RWPE2 (cell line): ENCODE data around the gene TMEM54.
A peak's percentile ranks its signal among the peaks of the same experiment; 100 is the strongest.

Experiments used
- ATAC-seq: fragments of 200-7000 bp; cut with Tn5 transposase; 3 replicates; pipeline ENCODE4 v1.9.1; 2021; ENCODE audit warnings: low read depth
- DNase-seq: peaks from one replicate; pipeline ENCODE4 v3.0.0-alpha.2; 2020; ENCODE audit warnings: low spot score
- H3K27ac ChIP-seq: fragments of 450-650 bp; 2 replicates; pipeline ENCODE4 v1.5.1; 2017; ENCODE audit warnings: mild to moderate bottlenecking; ENCODE audit not compliant: poor library complexity, severe bottlenecking
- H3K27me3 ChIP-seq: fragments of 250-450 bp; sonication (Bioruptor Pico); 2 replicates; pipeline ENCODE4 v1.5.1; 2021; ENCODE audit warnings: mild to moderate bottlenecking, moderate library complexity; ENCODE audit not compliant: insufficient read depth, poor library complexity, severe bottlenecking
- H3K36me3 ChIP-seq: fragments of 250-450 bp; sonication (Bioruptor Pico); 2 replicates; pipeline ENCODE4 v1.5.1; 2020; ENCODE audit warnings: low read depth, mild to moderate bottlenecking, moderate library complexity
- H3K4me1 ChIP-seq: fragments of 250-450 bp; sonication (Bioruptor Pico); 2 replicates; pipeline ENCODE4 v1.5.1; 2021; ENCODE audit warnings: mild to moderate bottlenecking, moderate library complexity; ENCODE audit not compliant: insufficient read depth, poor library complexity, severe bottlenecking
- H3K4me3 ChIP-seq: fragments of 250-450 bp; sonication (Bioruptor Pico); 2 replicates; pipeline ENCODE4 v1.5.1; 2021; ENCODE audit warnings: mild to moderate bottlenecking, moderate library complexity; ENCODE audit not compliant: severe bottlenecking
- H3K9me3 ChIP-seq: fragments of 250-450 bp; sonication (Bioruptor Pico); 2 replicates; pipeline ENCODE4 v1.5.1; 2021; ENCODE audit warnings: mild to moderate bottlenecking, moderate library complexity; ENCODE audit not compliant: severe bottlenecking
- CTCF ChIP-seq: fragments of 450-650 bp; IDR thresholded peaks from one replicate; pipeline ENCODE4 v1.5.1; 2017; ENCODE audit warnings: mild to moderate bottlenecking, moderate library complexity; ENCODE audit not compliant: poor library complexity, severe bottlenecking

TMEM54 gene

GRCh38 chr1:32934535-32934934 lies 33.3 kb upstream of the TMEM54 start:
- TF ChIP-seq CTCF: no peak
- DNase-seq (no peak), ATAC-seq (no peak)
- peaks cover 15% of the 10 kb centered on the region for H3K4me1 ChIP-seq
- H3K27me3 ChIP-seq: no peaks in the 10 kb centered on the region
- H3K9me3 ChIP-seq: no peaks in the 10 kb centered on the region
- peaks cover 38% of the 10 kb centered on the region for H3K36me3 ChIP-seq
- H3K27ac ChIP-seq: peak overlapping the region; percentile 75
- H3K4me3 ChIP-seq: no peak overlapping the region

- Histone ChIP-seq H3K9me3 (no peaks in the 10 kb centered on the region), H3K36me3 (peaks cover 35% of the 10 kb centered on the region), H3K27ac (peak overlapping the region; percentile 75), H3K4me1 (peaks cover 13% of the 10 kb centered on the region), H3K4me3 (no peak overlapping the region), H3K27me3 (no peaks in the 10 kb centered on the region)
- peak; percentile 77 for ATAC-seq
- no peak for DNase-seq
- peak; percentile 68 for TF ChIP-seq CTCF
Measured at GRCh38 chr1:32933742-32934322, 32.6 kb upstream of the TMEM54 start.

- H3K36me3 ChIP-seq: peaks cover 14% of the 10 kb centered on the region
- peaks cover 13% of the 10 kb centered on the region for H3K4me1 ChIP-seq
- H3K27ac ChIP-seq: no peak overlapping the region
- DNase-seq: no peak
- H3K9me3 ChIP-seq: no peaks in the 10 kb centered on the region
- no peak for ATAC-seq
- no peak overlapping the region for H3K4me3 ChIP-seq
- H3K27me3 ChIP-seq: no peaks in the 10 kb centered on the region
- TF ChIP-seq CTCF: no peak
Measured at GRCh38 chr1:32931760-32932159, 30.6 kb upstream of the TMEM54 start.

- H3K4me3 ChIP-seq: no peak overlapping the region
- no peak for ATAC-seq
- peaks cover 10% of the 10 kb centered on the region for H3K4me1 ChIP-seq
- no peaks in the 10 kb centered on the region for H3K9me3 ChIP-seq
- H3K27me3 ChIP-seq: no peaks in the 10 kb centered on the region
- no peak overlapping the region for H3K27ac ChIP-seq
- DNase-seq: no peak
- no peak for TF ChIP-seq CTCF
- no peaks in the 10 kb centered on the region for H3K36me3 ChIP-seq
Measured at GRCh38 chr1:32929366-32929765, 28.2 kb upstream of the TMEM54 start.

GRCh38 chr1:32928715-32929114 lies 27.5 kb upstream of the TMEM54 start:
- ATAC-seq (no peak), DNase-seq (no peak)
- H3K27me3 ChIP-seq: no peaks in the 10 kb centered on the region
- no peaks in the 10 kb centered on the region for H3K36me3 ChIP-seq
- peaks cover 3% of the 10 kb centered on the region for H3K4me1 ChIP-seq
- no peak overlapping the region for H3K27ac ChIP-seq
- no peaks in the 10 kb centered on the region for H3K9me3 ChIP-seq
- no peak overlapping the region for H3K4me3 ChIP-seq
- no peak for TF ChIP-seq CTCF
